GM15510 (cell line): ENCODE results near the gene KIAA0513.

Experiments
- POLR2A ChIP-seq: IDR thresholded peaks from 3 replicates; pipeline ENCODE4 v1.6.1; 2011; ENCODE audit warnings: borderline replicate concordance; ENCODE audit not compliant: insufficient read length; ENCODE audit errors: extremely low read depth

KIAA0513 gene

DNA sequence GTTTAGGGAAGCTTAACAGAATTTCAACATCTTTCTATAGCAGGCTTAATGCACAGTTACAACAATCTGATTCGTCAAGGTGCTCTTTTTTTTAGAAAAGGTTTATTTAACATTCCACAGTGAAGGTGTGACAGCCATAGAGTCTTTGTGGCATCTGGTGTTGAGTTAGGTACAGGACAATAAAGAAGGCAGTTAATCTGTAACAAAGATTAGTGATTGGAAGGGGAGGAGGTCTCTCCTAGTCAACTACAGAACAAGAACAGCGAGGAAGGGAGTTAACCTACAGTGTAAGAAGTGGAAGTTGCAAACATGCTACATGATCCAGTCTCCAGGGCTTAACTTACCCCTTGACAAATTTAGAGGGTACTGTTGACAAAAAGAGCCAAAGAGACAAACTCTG is 13.3 kb upstream of the KIAA0513 start:
- no peak for TF ChIP-seq POLR2A

DNA sequence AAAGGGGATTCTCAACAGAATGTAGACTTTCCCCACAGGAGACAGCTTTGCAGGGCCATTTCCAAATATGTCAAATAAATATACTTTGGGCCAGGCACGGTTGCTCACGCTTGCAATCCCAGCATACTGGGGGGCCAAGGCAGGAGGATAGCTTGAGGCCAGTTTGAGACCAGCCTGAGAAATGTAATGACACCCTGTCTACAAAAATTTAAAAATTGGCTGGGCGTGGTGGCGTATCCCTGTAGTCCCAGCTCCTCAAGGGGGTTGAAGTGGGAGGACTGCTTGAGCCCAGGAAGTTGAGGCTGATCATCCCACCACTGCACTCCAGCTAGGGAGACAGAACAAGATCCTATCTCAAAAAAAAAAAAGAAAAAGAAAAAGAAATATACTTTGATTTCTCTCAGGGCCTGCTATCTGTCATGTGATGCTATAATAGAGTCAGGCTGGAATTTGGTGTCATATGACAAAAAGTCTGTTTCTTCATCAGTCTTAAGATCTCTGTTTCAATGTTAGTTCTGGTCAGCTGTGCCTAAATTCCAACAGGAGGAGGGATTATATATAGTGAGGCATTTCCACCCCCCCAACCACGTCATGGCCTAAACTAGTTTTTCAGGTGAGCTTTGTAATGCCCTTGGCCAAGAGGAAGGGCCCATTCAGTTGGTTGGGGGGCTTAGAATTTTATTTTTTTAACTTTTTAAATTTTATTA is 12.0 kb upstream of the KIAA0513 start:
- TF ChIP-seq POLR2A, result no peak

DNA sequence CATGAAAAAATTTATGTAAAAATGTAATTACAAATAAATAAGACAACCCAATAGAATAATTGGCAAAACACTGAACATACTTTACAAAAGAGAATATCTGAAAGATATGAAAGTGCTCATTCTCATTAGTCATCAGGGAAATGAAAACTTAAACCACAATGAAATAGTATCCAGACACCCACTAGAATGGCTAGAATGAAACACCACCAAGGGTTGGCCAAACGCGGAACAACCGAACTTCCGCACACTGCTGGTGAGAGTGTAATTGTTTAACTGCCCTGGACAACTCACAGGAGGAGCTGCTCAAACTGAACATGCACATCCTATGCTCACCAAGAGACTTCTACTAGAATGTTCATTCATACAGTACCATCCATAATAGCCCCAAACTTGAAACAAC is 10.4 kb upstream of the KIAA0513 start:
- TF ChIP-seq POLR2A, result no peak

DNA sequence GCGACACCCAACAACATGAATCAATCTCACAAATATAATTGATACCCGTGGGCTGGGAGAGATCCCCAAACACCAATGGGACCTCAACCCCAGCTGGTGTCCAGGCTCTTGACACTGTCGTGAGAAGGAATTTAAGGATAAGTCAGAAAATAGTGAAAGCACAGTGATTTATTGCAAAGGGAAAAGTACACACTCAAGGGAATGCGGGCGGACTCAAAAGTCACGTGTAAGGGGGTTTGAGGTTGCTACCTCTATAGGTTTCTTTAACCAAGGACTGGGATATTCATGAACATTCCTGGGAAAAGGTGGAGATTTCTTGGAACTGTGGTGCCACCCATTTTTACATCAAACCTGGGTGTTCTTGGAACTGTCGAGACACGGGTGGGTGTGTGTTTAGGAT is 10.0 kb upstream of the KIAA0513 start:
- no peak for TF ChIP-seq POLR2A

DNA sequence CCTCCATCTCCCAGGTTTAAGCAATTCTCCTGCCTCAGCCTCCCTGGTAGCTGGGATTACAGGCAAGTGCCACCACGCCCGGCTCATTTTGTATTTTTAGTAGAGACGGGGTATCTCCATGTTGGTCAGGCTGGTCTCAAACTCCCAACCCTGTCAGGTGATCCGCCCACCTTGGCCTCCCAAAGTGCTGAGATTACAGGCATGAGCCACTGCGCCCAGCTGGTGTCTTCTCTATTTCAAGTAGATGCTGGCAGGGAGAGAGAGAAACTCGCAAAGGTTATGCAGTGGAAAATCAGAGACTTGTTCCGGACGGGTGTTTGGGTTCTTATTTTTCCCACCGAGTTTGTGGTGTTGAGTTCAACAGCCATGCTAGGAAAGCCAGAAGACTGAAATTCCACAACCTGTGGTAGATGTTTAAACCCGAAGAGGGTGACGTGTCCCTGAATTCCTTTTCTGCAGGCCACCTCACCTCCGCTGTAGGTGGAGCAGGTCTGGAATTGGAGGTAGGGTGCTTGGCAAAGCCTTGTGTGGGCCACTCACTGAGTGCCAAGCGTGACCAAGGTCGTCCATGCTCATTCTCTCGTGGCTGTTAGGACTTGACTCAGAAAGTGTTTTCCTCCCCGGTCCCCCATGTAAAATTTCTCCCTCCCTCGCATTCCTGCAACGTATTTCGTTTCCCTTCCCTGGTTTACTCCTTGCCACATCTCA is 8.9 kb upstream of the KIAA0513 start:
- no peak for TF ChIP-seq POLR2A

DNA sequence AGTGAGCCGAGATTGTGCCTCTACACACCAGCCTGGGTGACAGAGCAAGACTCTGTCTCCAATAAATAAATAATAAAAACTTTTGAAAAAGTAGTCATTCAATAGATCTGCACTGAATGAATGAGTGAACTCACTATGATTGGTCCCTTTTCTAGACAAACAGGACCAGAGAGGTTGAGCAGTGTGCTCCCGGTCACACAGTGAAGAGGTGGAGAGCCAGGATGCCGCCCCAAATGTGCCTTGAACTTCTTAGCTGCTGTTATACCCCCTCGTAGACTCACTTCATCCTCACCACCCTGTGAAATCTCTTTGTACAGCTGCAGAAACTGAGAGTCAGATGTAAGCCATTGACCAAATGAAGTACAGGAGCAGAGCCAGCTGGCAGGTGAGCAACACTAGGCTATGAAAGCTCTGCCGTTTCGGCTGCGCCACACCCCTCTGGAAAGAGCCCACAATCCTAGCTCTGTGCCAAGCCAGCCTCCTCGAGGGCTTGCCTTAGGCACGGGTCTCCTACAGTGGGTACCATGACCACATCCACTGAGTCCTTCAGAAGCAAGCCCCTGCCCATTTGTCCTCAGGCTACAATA is 7.8 kb upstream of the KIAA0513 start:
- no peak for TF ChIP-seq POLR2A

DNA sequence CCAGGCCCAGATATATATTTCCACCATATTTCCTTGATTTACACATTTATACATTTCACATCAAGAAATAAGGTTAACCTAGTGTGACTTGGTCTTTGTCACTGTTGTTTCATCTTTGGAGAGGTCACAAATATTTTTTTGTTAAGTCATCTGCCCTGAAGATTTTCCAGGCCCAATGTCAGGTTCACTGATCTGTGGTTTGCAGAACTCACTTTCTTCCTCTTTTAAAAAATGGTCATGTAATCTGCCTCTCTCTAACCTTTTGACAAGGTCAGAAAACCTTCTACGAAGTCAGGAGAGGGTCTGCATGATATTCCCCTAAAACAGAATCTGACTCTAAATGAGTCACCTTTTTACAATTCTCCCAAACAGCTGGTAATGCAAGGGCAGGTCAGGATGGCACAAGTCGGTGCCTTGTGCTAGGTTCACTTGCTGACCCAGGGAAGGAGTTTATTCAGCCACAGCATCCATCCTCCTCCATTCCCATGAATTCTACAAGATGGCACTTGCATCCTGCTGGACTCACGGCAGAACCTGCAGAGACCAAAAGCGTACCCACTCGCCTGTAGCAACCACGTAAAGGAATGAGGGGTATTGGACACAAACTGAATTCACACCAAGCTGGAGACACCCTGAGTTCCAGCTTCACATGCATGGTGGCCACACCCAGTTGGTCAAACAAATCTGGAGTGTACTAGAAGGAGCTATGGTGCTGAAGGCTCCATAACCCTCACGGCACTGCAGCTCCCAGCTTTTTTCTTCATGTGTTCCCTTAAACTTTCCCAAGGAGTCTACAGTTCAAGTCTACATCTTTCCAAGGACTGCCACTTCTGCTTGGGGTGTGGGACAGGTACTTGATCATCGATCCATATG is 1.6 kb upstream of the KIAA0513 start:
- TF ChIP-seq POLR2A, result no peak

DNA sequence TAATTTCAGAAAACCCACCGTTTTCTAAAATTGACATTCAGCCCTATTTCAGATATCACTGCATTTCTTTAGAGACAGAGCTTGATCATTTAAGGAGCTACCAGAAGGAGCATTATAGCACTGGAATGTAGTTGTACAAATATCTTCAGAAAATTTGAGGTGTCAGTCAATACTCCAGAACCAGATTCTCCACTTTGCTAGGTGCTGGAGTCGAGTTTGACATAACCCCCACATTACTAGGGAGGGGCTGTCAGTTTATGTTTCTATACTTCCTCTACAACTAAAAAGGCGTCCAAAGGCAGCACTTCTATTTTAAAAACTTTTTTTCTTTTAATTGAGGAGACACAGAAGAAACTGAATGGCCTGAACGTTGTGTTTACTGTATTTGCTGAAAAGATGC is 892 bp upstream of the KIAA0513 start:
- TF ChIP-seq POLR2A, result no peak

DNA sequence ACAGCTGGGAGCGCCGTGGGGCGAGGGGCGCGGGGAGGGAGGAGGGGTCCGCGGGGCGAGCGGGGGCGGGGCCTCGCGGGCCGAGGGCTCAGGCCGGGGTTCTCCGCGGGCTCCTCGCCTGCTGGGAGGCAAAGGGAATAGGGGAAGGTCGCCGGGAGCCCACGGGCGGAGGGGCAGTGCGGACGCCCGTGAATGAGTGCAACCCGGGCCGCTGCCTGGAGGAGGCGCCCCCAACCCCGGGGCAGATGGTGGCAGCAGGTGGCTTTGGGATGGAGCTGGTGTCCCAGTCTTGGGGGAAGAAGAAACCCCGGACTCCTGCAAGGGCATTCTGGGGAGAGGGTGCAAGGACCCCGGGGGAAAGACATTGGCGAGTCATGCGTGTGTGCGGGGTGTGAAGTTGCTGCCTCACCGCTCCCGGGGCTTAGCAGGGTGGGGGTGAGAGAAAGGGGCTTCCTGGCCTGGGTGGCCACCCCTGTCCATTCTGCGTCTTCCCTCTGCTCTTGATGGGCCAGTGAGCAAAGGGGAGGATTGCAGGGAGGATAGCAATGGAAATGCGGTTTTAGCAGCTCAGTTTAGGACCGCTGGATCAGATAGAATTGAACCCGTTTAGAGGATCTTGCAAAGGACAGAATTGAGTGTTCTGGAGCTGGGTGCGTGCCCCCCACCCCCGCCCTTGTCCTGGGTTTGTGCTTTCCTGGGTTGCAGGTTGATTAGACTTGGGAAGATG is 526 bp downstream of the KIAA0513 start:
- no peak for TF ChIP-seq POLR2A

DNA sequence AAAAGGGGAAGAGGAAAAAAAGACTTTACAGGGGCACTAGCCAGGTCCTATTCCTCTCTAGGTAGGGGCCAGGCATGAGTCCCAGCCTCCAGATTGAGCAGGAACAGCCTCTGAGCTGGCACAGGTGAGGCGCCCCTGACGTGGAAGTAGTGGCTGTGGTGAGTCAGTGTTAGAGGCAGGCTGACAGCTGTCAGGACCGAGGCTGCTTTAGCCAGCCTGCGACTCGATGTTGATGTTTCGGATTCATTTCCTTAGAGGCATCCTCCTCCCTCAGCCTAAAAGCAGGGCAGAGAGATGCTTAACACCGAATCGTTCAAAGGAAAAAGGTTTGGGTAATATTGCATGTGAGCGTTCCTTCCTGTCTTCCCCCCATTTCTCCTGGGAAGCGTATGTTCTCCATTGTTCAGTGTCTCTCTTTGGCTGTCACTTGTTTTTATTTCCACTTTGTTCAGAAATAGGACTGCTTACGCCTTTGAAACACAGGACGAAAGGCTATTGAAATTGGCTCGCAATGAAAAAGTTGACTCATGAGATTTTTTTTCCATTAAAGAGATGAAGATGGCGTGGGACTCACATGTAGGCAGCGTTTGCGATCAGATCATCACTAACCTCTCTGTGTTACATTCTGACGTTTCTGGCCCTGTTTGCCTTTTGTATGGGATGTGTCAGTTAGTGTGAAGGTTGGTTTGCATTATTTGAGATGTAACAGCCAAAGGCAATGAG is 1.3 kb downstream of the KIAA0513 start:
- no peak for TF ChIP-seq POLR2A

DNA sequence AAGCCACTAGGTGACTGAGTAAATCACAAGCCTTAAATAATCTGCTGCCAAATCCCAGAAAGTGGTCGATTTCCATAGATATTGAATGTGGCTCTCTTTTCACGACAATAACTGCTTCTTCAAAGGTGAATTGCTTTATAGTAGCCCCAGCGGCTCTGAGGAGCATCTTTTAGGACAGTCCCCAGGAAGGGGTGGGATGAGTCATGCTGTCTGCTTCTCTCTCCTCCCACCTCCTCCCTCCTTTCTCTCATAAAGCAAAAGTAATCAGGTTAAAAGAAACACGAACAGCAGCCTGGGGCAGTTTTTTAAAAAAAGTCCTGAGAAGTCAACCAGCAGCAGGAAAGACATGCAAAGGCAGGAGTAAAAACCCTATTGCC is 1.8 kb downstream of the KIAA0513 start:
- TF ChIP-seq POLR2A, result no peak

DNA sequence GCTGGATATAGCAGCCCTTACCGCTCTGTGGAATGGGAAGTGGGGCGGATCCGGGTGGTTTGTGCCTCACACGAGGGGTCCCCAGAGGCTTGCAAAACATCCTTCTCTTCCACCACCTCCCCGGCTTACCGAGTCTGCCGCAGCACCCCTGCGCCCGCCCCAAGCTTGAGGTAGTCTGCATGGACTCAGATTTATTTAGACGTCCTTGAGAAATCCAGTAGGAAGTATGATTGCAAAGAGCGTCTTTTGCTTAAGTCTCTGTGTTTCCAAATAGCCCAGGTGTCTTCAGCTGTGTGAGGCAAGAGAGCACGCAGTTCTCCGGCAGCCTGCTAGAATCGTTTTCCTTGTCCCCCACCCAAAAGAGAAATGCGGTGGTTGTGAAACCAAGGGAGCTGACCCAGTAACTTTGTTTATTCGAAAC is 2.4 kb downstream of the KIAA0513 start:
- TF ChIP-seq POLR2A, result no peak

DNA sequence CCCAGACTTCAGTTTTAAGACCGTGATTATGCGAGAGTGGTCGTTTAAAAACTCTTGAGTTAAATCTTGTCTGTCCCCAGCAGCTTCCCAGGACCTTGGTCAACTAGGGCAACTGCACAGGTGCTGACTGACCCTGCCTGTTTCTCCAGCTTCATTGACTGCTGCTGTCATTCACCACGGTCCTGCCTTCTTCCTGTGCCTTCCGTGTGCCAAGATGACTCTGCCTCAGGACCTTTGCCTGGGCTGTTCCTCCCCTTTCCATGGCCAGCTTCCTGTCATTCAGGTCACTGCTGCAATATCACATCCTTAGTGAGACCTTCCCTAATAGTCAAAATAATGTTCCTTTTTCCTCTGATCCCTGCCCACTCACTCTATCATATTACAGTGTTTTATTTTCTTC is 3.9 kb downstream of the KIAA0513 start:
- no peak for TF ChIP-seq POLR2A

DNA sequence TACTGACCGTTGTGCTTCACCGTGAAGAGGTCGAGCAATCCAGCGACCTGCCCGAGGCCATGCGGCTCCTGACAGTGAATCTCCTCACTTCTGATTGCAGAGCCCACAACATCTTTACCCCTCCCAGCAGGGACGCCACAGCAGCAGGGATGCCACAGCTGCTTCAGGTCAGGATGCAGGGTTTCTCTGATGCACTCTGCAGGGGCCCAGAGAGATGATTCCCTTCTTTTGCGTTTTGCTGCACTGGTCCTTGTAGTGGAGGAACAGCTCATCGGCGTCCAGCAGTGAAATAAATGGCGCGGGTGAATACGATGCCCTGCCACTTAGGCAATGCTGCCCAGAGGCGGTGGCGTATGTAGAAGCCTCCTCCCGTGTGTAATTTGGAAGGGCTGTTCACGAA is 5.6 kb downstream of the KIAA0513 start:
- no peak for TF ChIP-seq POLR2A
